DND-41 (cell line): ENCODE data around the gene ERP29.

Experiments used
- ATAC-seq: fragments of 200-7000 bp; cut with Tn5 transposase; 3 replicates; pipeline ENCODE4 v1.9.1; 2021; ENCODE audit warnings: low read depth; ENCODE audit not compliant: insufficient read depth
- DNase-seq: peaks from one replicate; pipeline ENCODE4 v3.0.0-alpha.2; 2020
- H2AFZ ChIP-seq: 2 replicates; pipeline ENCODE4 v1.6.0; 2012; ENCODE audit warnings: low read depth, low read length
- H3K27ac ChIP-seq: 2 replicates; pipeline ENCODE4 v1.5.1; 2012; ENCODE audit warnings: low read length, inconsistent platforms
- H3K27me3 ChIP-seq: fragments of 200-600 bp; sonication (generic); 2 replicates; pipeline ENCODE4 v1.6.0; 2012; ENCODE audit warnings: low read length, mild to moderate bottlenecking, inconsistent platforms; ENCODE audit not compliant: insufficient read depth, poor library complexity
- H3K36me3 ChIP-seq: 2 replicates; pipeline ENCODE4 v1.5.1; 2012; ENCODE audit warnings: low read length, inconsistent platforms; ENCODE audit not compliant: insufficient read depth
- H3K4me1 ChIP-seq: 2 replicates; pipeline ENCODE4 v1.5.1; 2012; ENCODE audit warnings: mild to moderate bottlenecking, low read length; ENCODE audit not compliant: insufficient read depth
- H3K4me2 ChIP-seq: 2 replicates; pipeline ENCODE4 v1.6.0; 2012; ENCODE audit warnings: mild to moderate bottlenecking, moderate library complexity, low read length, inconsistent platforms; ENCODE audit not compliant: insufficient read depth
- H3K4me3 ChIP-seq, 2 experiments: fragments of 200-600 bp in 1 of 2; shearing (Covaris generic) in 1 of 2; 2 replicates each; pipeline ENCODE4 v1.5.1; 2012 to 2016; ENCODE audit warnings: inconsistent platforms in 2 of 2, low read length in 2 of 2, mild to moderate bottlenecking in 2 of 2, low read depth in 1 of 2, moderate library complexity in 1 of 2
- H3K79me2 ChIP-seq: 2 replicates; pipeline ENCODE4 v1.6.0; 2012; ENCODE audit warnings: low read length, inconsistent platforms; ENCODE audit not compliant: insufficient read depth
- H3K9ac ChIP-seq: 2 replicates; pipeline ENCODE4 v1.6.0; 2012; ENCODE audit warnings: low read depth, mild to moderate bottlenecking, inconsistent platforms, low read length, moderate library complexity
- H3K9me3 ChIP-seq: 2 replicates; pipeline ENCODE4 v1.5.1; 2012; ENCODE audit warnings: low read length, moderate library complexity, mild to moderate bottlenecking, inconsistent platforms; ENCODE audit not compliant: insufficient read depth, severe bottlenecking
- H4K20me1 ChIP-seq: 2 replicates; pipeline ENCODE4 v1.6.0; 2012; ENCODE audit warnings: low read length; ENCODE audit not compliant: insufficient read depth
- EZH2 ChIP-seq: IDR thresholded peaks from 3 replicates; pipeline ENCODE4 v1.6.1; 2012; ENCODE audit warnings: borderline replicate concordance, low read depth, mild to moderate bottlenecking, moderate library complexity, low read length, inconsistent platforms; ENCODE audit not compliant: severe bottlenecking
- TF ChIP-seq, protein P1 (sequence below): IDR thresholded peaks from 2 replicates; pipeline ENCODE4 v1.5.1; 2012; ENCODE audit warnings: borderline replicate concordance, low read length, moderate library complexity, mild to moderate bottlenecking; ENCODE audit not compliant: poor library complexity, severe bottlenecking; ENCODE audit errors: extremely low read depth

ERP29 gene

DNA sequence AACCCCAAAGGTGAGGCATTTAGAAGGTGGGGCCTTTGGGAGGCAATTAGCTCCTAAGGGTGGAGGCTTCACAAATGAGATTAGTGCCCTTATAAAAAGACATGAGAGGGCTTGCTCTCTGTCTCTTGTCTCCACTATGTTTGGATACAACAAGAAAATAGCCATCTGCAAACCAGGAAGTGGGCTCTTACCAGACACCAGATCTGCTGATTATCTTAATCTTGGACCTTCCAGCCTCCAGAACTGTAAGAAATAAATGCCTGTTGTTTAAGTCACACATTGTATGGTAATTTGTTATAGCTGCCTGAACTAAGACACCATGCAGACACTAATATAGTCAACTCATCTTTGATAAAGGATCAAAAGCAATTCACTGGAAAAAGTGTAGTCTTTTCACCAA is 34.7 kb upstream of the ERP29 start:
- H4K20me1 ChIP-seq = no peaks in the 10 kb centered on the region
- H2AFZ ChIP-seq = no peak overlapping the region
- no peak overlapping the region for H3K27ac ChIP-seq
- H3K36me3 ChIP-seq = no peaks in the 10 kb centered on the region
- no peak overlapping the region for H3K9ac ChIP-seq
- no peaks in the 10 kb centered on the region for H3K79me2 ChIP-seq
- H3K4me2 ChIP-seq = no peak overlapping the region
- no peaks in the 10 kb centered on the region for H3K4me1 ChIP-seq
- no peaks in the 10 kb centered on the region for H3K9me3 ChIP-seq
- no peak for DNase-seq
- no peak for TF ChIP-seq EZH2
- TF ChIP-seq, protein P1, sequence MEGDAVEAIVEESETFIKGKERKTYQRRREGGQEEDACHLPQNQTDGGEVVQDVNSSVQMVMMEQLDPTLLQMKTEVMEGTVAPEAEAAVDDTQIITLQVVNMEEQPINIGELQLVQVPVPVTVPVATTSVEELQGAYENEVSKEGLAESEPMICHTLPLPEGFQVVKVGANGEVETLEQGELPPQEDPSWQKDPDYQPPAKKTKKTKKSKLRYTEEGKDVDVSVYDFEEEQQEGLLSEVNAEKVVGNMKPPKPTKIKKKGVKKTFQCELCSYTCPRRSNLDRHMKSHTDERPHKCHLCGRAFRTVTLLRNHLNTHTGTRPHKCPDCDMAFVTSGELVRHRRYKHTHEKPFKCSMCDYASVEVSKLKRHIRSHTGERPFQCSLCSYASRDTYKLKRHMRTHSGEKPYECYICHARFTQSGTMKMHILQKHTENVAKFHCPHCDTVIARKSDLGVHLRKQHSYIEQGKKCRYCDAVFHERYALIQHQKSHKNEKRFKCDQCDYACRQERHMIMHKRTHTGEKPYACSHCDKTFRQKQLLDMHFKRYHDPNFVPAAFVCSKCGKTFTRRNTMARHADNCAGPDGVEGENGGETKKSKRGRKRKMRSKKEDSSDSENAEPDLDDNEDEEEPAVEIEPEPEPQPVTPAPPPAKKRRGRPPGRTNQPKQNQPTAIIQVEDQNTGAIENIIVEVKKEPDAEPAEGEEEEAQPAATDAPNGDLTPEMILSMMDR = no peak
- H3K4me3 ChIP-seq = no peak overlapping the region
- no peaks in the 10 kb centered on the region for H3K27me3 ChIP-seq
- ATAC-seq = no peak

DNA sequence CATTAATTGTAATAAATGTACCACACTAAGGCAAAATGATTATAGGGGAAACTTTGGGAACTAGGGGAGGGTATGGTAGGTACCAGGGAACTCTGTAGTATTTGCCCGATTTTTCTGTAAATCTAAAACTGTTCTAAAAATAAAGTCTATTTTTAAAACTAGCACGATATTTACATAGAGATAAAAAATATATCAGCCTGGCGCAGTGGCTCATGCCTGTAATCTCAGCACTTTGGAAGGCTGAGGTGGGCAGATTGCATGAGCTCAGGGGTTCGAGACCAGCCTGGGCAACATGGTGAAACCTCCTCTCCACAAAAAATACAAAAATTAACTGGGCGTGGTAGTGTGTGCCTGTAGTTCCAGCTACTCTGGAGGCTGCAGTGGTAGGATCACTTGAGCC is 32.6 kb upstream of the ERP29 start:
- Histone ChIP-seq H3K4me3 (no peak overlapping the region), H3K4me2 (no peak overlapping the region), H3K79me2 (no peaks in the 10 kb centered on the region), H3K9ac (no peak overlapping the region), H4K20me1 (no peaks in the 10 kb centered on the region), H2AFZ (no peak overlapping the region), H3K36me3 (no peaks in the 10 kb centered on the region), H3K9me3 (no peaks in the 10 kb centered on the region), H3K4me1 (no peaks in the 10 kb centered on the region), H3K27ac (no peak overlapping the region), H3K27me3 (no peaks in the 10 kb centered on the region)
- DNase-seq (no peak), ATAC-seq (no peak)
- no peak for TF ChIP-seq EZH2
- TF ChIP-seq, protein P1 = no peak

DNA sequence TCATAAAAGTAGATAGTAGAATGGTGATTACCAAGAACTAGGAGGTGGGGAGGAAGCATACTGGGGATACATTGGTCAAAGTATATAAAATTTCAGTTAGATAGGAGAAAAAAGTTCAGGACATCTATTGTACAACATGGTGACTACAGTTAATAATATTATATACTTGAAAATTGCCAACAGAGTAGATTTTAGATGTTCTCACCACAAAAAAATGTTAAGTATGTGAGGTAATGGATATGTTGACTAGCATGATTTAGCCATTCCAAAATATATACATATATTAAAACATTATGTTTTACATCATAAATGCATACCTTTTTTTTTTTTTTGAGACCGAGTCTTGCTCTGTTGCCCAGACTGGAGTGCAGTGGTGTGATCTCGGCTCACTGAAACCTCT is 31.2 kb upstream of the ERP29 start:
- no peak overlapping the region for H3K4me2 ChIP-seq
- no peak overlapping the region for H2AFZ ChIP-seq
- H4K20me1 ChIP-seq = no peaks in the 10 kb centered on the region
- H3K9ac ChIP-seq = no peak overlapping the region
- no peaks in the 10 kb centered on the region for H3K27me3 ChIP-seq
- no peaks in the 10 kb centered on the region for H3K79me2 ChIP-seq
- H3K4me3 ChIP-seq = no peak overlapping the region
- no peaks in the 10 kb centered on the region for H3K4me1 ChIP-seq
- no peak overlapping the region for H3K27ac ChIP-seq
- ATAC-seq (no peak), DNase-seq (no peak)
- no peaks in the 10 kb centered on the region for H3K9me3 ChIP-seq
- H3K36me3 ChIP-seq = no peaks in the 10 kb centered on the region
- TF ChIP-seq EZH2 = no peak
- TF ChIP-seq, protein P1 = no peak

DNA sequence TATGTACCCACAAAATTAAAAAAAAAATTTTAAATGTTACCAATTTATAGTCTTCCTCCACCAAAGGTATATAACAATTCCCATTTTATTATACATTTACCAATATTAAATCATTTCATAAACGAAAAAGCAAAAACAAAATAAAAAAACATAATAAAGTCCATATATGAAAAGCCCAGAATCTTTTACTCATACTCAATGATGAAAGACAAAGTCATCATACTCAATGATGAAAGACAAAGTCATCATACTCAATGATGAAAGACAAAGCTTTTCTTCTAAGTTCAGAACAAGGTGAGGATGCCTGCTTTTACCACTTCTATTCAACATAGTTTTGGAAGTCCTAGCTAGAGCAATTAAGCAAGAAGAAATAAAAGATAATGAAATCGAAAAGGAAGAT is 28.4 kb upstream of the ERP29 start:
- no peaks in the 10 kb centered on the region for H3K27me3 ChIP-seq
- no peaks in the 10 kb centered on the region for H3K36me3 ChIP-seq
- no peak overlapping the region for H3K4me3 ChIP-seq
- H4K20me1 ChIP-seq = no peaks in the 10 kb centered on the region
- no peaks in the 10 kb centered on the region for H3K4me1 ChIP-seq
- H3K9ac ChIP-seq = no peak overlapping the region
- H3K9me3 ChIP-seq = no peaks in the 10 kb centered on the region
- no peak overlapping the region for H3K27ac ChIP-seq
- TF ChIP-seq EZH2 = no peak
- TF ChIP-seq, protein P1 = no peak
- no peak for ATAC-seq
- no peak overlapping the region for H3K4me2 ChIP-seq
- no peaks in the 10 kb centered on the region for H3K79me2 ChIP-seq
- no peak for DNase-seq
- no peak overlapping the region for H2AFZ ChIP-seq
